Naive B cell (primary cell): ENCODE results near the gene FHOD3. TPM values are rescaled to one million over a fixed set of nuclear protein-coding genes. Genes with fewer than 3 reads are reported as not detected.
A peak's percentile ranks its signal among the peaks of the same experiment; 100 is the strongest.
"Not testable (repeated sequence)": the region's sequence is repeated elsewhere in the genome, so short reads cannot be mapped to it uniquely, and the experiment has no call there.

Source experiments
- ATAC-seq, 2 donors: fragments of 150-1000 bp; cut with Tn5 transposase; 2 replicates each; pipeline ENCODE4 v1.10.0; 2021; ENCODE audit warnings: low read depth in 2 of 2, mild to moderate bottlenecking in 2 of 2, moderate library complexity in 2 of 2
- DNase-seq: peaks from one replicate; pipeline ENCODE4 v3.0.0; 2022
- H3K27ac Mint-ChIP-seq, 6 donors: one replicate each; pipeline ENCODE4 v1.8.0; 2020 to 2022; ENCODE audit warnings: mild to moderate bottlenecking in 6 of 6, mixed read lengths in 6 of 6, moderate library complexity in 5 of 6, inconsistent platforms in 2 of 6
- H3K27me3 Mint-ChIP-seq, 3 donors: one replicate each; pipeline ENCODE4 v1.8.0; 2021 to 2022; ENCODE audit warnings: mixed read lengths in 3 of 3, mild to moderate bottlenecking in 1 of 3
- H3K36me3 Mint-ChIP-seq, 2 donors: one replicate each; pipeline ENCODE4 v1.8.0; 2020 to 2022; ENCODE audit warnings: mixed read lengths in 2 of 2, inconsistent platforms in 1 of 2, mild to moderate bottlenecking in 1 of 2
- H3K4me1 Mint-ChIP-seq, 3 donors: one replicate each; pipeline ENCODE4 v1.8.0; 2020 to 2022; ENCODE audit warnings: mixed read lengths in 3 of 3, inconsistent platforms in 1 of 3, mild to moderate bottlenecking in 1 of 3, moderate library complexity in 1 of 3
- H3K4me3 Mint-ChIP-seq, 8 donors: one replicate each; pipeline ENCODE4 v1.8.0; 2020 to 2022; ENCODE audit warnings: mild to moderate bottlenecking in 8 of 8, mixed read lengths in 8 of 8, moderate library complexity in 8 of 8, inconsistent platforms in 2 of 8
- H3K9me3 Mint-ChIP-seq, 7 donors: one replicate each; pipeline ENCODE4 v1.8.0; 2020 to 2022; ENCODE audit warnings: mixed read lengths in 7 of 7, mild to moderate bottlenecking in 5 of 7, inconsistent platforms in 2 of 7, moderate library complexity in 1 of 7
- polyA plus RNA-seq, 6 donors: library from polyadenylated mRNA; unstranded; fragments of 300-500 nt; fragmentation: Illumina TruSeq; gene quantifications; one replicate each; pipeline ENCODE4 v1.2.3, GENCODE V29; 2021; ENCODE audit warnings: low read depth in 6 of 6

Gene FHOD3
- polyA plus RNA-seq, 6 donors from 2014 or later: not detected

DNA sequence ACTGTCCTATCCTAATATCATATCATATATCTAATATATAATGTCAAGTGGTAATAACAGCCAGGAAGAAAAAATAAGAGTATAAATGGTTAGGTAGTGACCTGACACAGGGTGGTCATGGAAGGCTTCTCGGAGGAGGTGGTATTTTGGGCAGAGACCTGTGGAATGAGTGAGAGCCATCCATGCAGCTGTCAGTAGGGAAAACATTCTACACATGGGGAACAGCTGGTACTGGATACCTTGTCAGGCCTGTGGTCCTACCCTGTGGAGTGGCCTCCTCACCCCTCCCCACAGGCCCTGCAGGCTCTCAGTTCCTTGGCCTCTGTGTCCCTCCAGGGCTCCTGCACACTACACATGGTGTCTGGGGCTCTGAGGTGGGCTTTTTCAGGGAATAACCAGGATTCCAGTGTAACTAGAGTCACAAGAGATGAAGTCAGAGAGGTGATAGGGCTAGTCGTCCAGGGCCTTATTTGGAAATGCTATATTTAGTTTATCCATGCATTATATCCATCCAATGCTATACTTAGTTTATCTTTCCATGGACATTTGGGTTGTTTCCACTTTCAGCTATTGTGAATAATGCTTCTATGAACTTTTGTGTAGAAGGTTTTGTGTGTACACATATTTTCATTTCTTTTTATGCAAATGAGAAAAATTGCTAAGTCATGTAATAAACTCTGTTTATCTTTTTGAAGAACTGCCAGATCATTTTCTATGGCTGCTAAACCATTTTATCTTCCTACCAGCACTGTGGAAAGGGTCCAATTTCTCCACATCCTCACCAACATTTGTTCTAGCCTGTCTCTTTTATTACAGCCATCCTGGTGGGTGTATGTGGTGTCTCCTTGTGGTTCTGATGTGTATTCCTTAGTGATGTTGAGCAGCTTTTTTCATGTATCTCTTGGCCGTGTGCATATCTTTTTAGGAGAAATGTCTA, 455.7 kb downstream of the FHOD3 start:
- Mint-ChIP-seq H3K27ac (no peak overlapping the region), H3K36me3 (no peaks in the 10 kb centered on the region), H3K4me3 (no peak overlapping the region), H3K9me3 (peaks cover 0 to 9% (median 6%) of the 10 kb centered on the region in 7 donors), H3K4me1 (no peaks in the 10 kb centered on the region), H3K27me3 (peaks cover 0 to 25% (median 5%) of the 10 kb centered on the region in 3 donors)
- DNase-seq: no peak
- no peak for ATAC-seq

DNA sequence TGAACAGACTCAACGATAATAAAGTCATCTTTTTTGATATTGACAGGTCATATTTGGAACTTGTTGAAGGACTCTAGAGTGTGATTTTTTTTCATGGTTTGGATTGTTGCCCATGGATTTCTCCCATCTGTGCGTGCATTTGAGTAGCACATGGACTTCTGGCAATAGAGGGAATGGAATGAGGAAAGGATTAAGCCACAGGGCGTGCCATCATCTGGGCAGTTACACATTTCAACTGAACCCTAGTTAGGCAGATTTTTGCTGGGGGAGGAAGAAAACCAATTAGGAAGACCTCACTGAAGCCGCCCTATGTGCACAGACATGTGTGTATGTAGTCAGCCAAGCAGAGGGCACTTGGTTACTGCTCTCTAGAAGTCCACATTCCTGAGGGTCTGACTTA, 458.7 kb downstream of the FHOD3 start:
- Mint-ChIP-seq H3K4me1 (no peaks in the 10 kb centered on the region), H3K9me3 (peaks cover 0 to 4% (median 0%) of the 10 kb centered on the region in 7 donors), H3K27ac (no peak overlapping the region), H3K27me3 (peaks cover 2 to 17% (median 5%) of the 10 kb centered on the region in 3 donors), H3K4me3 (no peak overlapping the region), H3K36me3 (no peaks in the 10 kb centered on the region)
- ATAC-seq (no peak), DNase-seq (no peak)

DNA sequence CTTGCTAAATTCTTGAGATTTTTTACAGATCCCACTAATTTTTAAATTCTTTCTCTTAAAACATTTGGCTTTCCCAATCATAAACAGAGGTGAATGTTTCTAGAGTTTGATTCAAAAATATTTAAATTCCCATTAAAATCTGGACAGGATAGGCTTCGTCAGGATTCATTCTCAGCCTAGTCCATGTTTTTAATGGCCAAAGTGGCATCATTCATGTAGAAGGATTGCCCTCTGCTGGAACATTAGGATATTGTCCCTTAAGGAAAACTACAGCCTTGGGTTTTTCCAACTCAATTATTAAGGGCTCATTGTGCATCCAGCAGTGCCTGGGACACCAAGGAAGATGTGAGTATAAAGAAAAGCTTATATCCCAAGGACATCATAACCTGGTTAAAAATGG, 459.6 kb downstream of the FHOD3 start:
- ATAC-seq: no peak
- no peak for DNase-seq
- no peak overlapping the region for H3K27ac Mint-ChIP-seq
- H3K4me3 Mint-ChIP-seq: no peak overlapping the region
- peaks cover 0 to 5% (median 0%) of the 10 kb centered on the region in 7 donors for H3K9me3 Mint-ChIP-seq
- peaks cover 5 to 15% (median 8%) of the 10 kb centered on the region in 3 donors for H3K27me3 Mint-ChIP-seq
- no peaks in the 10 kb centered on the region for H3K36me3 Mint-ChIP-seq
- no peaks in the 10 kb centered on the region for H3K4me1 Mint-ChIP-seq

DNA sequence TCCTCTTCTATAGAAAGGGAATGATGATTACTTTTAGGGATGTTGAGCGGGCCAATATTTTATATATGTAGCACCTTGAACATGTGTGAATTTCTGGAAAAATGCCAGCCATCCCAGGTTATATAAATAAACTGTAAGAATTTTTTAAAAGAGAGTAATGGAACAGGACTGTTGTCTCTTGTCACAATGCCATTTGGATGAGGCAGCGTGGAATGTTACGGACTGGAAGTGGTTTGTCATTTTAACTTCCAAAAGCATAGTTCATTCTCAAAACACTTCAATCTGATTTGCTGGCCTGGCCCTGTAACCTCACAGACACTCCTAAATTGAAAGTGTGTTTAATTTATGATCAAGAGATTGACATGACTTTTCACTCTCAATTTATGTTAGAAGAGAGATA, 460.5 kb downstream of the FHOD3 start:
- no peaks in the 10 kb centered on the region for H3K36me3 Mint-ChIP-seq
- no peak for ATAC-seq
- no peak overlapping the region for H3K27ac Mint-ChIP-seq
- H3K4me1 Mint-ChIP-seq: no peaks in the 10 kb centered on the region
- DNase-seq: no peak
- peaks cover 0 to 5% (median 0%) of the 10 kb centered on the region in 7 donors for H3K9me3 Mint-ChIP-seq
- H3K27me3 Mint-ChIP-seq: peaks cover 5 to 15% (median 8%) of the 10 kb centered on the region in 3 donors
- H3K4me3 Mint-ChIP-seq: no peak overlapping the region

DNA sequence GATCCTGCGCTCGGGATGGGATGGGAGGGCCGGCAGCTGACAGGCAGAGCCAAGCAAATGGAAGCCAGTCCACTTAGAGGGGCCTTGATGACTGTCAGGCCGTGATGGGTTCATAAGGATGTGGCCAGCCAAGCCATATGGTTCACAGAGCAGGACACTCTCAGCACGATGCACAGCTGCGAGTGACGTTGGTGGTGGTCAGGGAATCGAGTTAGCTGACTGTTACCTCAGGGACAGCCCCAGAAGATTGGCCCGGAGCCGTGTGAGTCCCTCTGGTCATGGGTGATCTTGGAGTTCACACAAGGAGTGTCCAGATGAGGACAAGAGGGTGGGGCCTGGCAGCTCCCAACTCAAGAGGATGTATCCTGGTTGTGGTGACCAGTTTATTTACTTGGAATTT, 461.1 kb downstream of the FHOD3 start:
- Mint-ChIP-seq H3K27me3 (peaks cover 5 to 15% (median 8%) of the 10 kb centered on the region in 3 donors), H3K27ac (no peak overlapping the region), H3K9me3 (peaks cover 0 to 5% (median 0%) of the 10 kb centered on the region in 7 donors), H3K4me3 (no peak overlapping the region), H3K4me1 (no peaks in the 10 kb centered on the region), H3K36me3 (no peaks in the 10 kb centered on the region)
- DNase-seq (no peak), ATAC-seq (no peak)

DNA sequence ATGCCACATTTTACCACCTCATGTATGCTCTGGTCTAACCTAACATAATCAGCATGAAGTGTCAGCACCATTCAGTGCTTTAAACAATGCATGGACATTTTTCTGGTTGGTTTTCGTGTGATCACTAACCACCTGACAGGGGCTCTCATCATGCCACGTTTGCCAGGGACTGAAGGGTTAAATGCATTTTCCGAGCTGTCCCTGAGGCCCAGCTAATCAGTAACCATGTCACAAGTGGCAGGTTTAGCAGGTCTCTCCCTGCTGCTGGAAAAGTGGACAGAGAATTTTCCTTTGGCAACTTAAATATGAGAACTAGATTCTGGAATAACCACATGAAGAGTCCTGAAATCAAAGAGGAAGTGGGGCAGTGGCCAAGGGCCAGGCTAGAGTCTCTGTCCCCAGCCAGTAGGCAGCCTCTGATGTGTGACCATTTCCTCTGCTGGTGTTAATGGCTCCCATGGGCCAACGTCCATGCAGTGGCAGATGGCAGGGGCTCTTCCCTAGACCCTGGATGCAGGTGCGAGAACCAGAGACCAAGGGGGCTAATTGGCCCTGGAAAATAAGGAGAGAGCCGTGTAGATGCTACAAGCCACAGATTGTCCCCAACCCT, 461.8 kb downstream of the FHOD3 start:
- Mint-ChIP-seq H3K4me3 (no peak overlapping the region), H3K27me3 (peaks cover 5 to 15% (median 8%) of the 10 kb centered on the region in 3 donors), H3K36me3 (no peaks in the 10 kb centered on the region), H3K27ac (no peak overlapping the region), H3K9me3 (peaks cover 0 to 5% (median 0%) of the 10 kb centered on the region in 7 donors), H3K4me1 (no peaks in the 10 kb centered on the region)
- DNase-seq (no peak), ATAC-seq (no peak)

DNA sequence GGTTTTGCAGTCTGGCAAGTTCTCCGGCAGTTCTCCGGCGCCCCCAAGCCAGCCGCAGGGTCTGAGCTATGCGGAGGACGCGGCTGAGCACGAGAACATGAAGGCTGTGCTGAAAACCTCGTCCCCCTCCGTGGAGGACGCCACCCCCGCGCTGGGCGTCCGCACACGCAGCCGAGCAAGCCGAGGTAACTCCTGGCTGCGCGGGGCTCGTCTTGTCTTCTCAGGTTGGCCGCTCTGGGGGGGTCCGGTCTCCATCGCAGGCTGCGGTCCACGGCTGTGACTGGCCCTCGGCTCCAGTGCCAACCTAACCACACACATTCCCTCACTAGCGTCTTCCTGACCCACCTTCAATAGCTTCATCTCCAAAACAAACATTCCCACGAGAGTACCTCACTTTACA, 463.1 kb downstream of the FHOD3 start:
- DNase-seq (no peak), ATAC-seq (no peak)
- peaks cover 0 to 5% (median 0%) of the 10 kb centered on the region in 7 donors for H3K9me3 Mint-ChIP-seq
- no peak overlapping the region for H3K27ac Mint-ChIP-seq
- no peak overlapping the region for H3K4me3 Mint-ChIP-seq
- no peaks in the 10 kb centered on the region for H3K36me3 Mint-ChIP-seq
- H3K27me3 Mint-ChIP-seq: peaks cover 5 to 15% (median 8%) of the 10 kb centered on the region in 3 donors
- no peaks in the 10 kb centered on the region for H3K4me1 Mint-ChIP-seq

DNA sequence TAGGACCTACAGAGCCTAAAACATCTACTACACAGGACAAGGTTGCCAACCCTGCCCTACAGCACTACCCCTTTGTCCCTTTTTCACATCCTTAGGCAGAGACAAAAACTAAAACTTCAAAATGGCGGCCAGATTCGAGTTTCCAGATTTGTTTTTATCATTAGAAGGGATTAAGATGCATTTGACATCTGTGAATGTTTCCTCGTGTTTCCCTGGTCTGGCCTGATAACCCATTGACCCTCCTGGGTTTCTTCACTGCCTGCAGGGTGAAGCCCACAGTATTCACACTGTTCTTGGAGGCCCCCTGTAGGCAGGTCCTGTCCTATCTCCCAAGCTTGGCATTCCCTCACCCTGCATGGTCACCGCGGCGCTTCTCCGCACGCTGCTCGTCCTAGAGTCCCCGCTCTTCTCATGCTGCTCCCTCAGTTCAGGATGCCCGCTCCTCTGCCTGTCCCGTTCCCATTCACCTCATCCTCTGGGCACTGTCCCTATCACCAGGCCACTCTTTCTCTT, 463.7 kb downstream of the FHOD3 start:
- Mint-ChIP-seq H3K27ac (peak overlapping the region in 1 of 6 donors; percentile 28), H3K36me3 (no peaks in the 10 kb centered on the region), H3K27me3 (peaks cover 5 to 8% (median 8%) of the 10 kb centered on the region in 3 donors), H3K9me3 (peaks cover 0 to 5% (median 0%) of the 10 kb centered on the region in 7 donors), H3K4me3 (no peak overlapping the region), H3K4me1 (no peaks in the 10 kb centered on the region)
- DNase-seq: no peak
- ATAC-seq: no peak

DNA sequence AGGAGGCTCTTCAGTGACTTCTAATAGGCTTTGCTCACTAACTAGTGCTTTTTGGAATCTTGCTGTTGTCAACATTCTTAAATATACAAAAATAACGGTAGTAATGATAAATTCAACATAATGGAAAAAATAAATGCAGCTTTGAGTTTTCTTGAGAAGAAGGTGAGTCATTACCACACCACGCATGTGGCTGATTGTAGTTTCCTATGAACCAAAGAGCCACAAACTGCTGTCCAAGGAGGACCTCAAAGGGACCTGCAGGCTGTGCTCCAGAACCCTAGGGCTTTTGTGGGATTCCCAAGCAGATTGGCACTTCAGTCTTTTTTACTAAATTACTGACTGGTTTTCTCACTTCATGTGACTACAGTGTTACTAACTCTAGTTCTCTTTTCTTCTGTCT, 464.6 kb downstream of the FHOD3 start:
- H3K4me3 Mint-ChIP-seq: no peak overlapping the region

DNA sequence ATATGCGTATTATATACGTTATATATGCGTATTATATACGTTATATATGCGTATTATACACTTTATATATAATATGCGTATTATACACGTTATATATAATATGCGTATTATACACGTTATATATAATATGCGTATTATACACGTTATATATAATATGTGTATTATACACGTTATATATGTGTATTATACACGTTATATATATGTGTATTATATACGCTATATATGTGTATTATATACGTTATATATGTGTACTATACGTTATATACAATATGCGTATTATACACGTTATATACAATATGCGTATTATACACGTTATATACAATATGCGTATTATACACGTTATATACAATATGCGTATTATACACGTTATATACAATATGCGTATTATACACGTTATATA, 465.5 kb downstream of the FHOD3 start:
- DNase-seq, H3K4me3 Mint-ChIP-seq, ATAC-seq, H3K27ac Mint-ChIP-seq, H3K4me1 Mint-ChIP-seq, H3K36me3 Mint-ChIP-seq, H3K27me3 Mint-ChIP-seq, H3K9me3 Mint-ChIP-seq: not testable (repeated sequence)

More for the DNA sequence above, 464.6 kb downstream of the FHOD3 start:
- peaks cover 5 to 8% (median 6%) of the 10 kb centered on the region in 3 donors for H3K27me3 Mint-ChIP-seq
- DNase-seq (no peak), ATAC-seq (no peak)
- no peaks in the 10 kb centered on the region for H3K36me3 Mint-ChIP-seq
- no peaks in the 10 kb centered on the region for H3K4me1 Mint-ChIP-seq
- peaks cover 0 to 5% (median 0%) of the 10 kb centered on the region in 7 donors for H3K9me3 Mint-ChIP-seq
- no peak overlapping the region for H3K27ac Mint-ChIP-seq

DNA sequence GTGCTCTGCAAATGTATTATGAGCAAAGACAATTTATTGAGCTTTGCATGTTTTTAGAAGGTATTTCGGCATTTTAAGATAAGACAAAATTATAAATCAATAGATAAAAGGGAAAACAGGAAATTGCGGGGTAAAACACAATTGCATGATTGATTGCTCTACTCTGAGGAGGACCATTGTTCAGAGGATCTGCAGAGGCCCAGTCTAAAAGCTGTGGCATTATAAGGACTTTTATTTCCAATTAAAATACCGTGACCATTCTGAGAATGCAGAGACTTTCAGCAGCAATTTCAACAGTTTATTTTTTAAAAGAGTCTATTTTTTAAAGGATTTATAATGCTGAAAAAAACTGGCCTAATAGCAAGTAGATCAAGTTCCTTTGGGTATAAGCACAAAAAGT, 469.3 kb downstream of the FHOD3 start:
- peaks cover 9 to 14% (median 10%) of the 10 kb centered on the region in 3 donors for H3K4me1 Mint-ChIP-seq
- no peak overlapping the region for H3K4me3 Mint-ChIP-seq
- no peak for DNase-seq
- H3K36me3 Mint-ChIP-seq: no peaks in the 10 kb centered on the region
- H3K27ac Mint-ChIP-seq: no peak overlapping the region
- no peaks in the 10 kb centered on the region for H3K9me3 Mint-ChIP-seq
- peaks cover 0 to under 1% (median 0%) of the 10 kb centered on the region in 3 donors for H3K27me3 Mint-ChIP-seq
- no peak for ATAC-seq

DNA sequence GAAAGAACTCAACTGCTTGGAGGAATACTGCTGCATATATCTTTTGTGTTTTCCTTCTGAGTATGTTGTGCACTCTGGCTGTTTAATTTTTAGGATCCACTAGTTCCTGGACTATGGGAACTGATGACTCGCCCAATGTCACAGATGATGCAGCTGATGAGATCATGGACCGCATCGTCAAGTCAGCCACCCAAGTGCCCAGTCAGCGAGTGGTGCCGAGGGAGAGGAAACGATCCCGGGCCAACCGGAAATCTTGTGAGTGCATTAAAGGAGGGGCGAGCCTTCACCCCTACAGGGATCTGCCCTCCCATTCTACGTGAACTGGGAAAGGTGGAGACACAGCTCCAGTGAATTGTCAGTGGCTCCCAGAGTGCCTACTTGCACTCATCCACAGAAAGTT, 471.7 kb downstream of the FHOD3 start:
- H3K4me3 Mint-ChIP-seq: no peak overlapping the region
- DNase-seq (no peak), ATAC-seq (no peak)
- peaks cover 9 to 16% (median 10%) of the 10 kb centered on the region in 3 donors for H3K4me1 Mint-ChIP-seq
- no peak overlapping the region for H3K27ac Mint-ChIP-seq
- no peaks in the 10 kb centered on the region for H3K36me3 Mint-ChIP-seq
- no peaks in the 10 kb centered on the region for H3K9me3 Mint-ChIP-seq
- H3K27me3 Mint-ChIP-seq: no peaks in the 10 kb centered on the region

DNA sequence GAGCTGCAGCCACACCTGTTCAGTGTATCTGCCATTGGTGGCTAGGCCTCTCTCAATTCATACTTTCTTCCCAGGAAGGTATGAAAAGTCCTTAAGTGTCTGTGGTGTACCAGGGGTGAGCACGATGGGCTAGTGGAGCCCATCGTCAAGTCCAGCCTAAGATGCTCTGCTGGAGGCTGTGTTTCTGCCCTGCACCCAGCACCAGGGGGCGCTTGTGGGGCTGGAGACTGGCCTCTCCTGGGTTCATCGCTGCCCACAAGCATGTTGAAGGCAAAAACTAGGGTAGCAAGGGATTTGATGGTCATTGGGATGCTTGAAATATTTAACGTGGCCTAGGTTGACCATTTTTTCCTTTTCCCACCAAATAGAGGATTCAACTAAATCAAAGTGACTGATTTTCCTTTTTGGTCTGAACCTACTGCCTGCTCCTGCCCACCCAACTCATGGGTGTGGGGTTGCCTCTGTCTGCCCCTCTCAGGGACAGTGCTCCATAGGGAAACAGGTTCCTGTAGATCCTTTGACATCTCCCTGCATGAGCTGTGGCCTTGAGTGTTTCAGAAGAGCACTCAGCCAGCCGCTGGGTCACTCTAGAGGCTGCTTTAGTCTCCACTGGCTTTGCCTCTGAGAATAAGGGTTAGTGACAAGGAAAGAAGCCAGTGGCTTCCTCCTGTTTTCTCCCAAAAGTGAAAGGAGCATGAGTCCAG, 472.2 kb downstream of the FHOD3 start:
- H3K27me3 Mint-ChIP-seq: no peaks in the 10 kb centered on the region
- H3K36me3 Mint-ChIP-seq: no peaks in the 10 kb centered on the region
- peaks cover 9 to 16% (median 10%) of the 10 kb centered on the region in 3 donors for H3K4me1 Mint-ChIP-seq
- no peak for DNase-seq
- ATAC-seq: no peak
- no peak overlapping the region for H3K4me3 Mint-ChIP-seq
- H3K27ac Mint-ChIP-seq: no peak overlapping the region
- H3K9me3 Mint-ChIP-seq: no peaks in the 10 kb centered on the region
